Medulla oblongata (tissue), 1 donor: ENCODE results near the gene PREPL.

Source experiments
- DNase-seq: peaks from one replicate; pipeline ENCODE4 v3.0.0-alpha.2; 2015; ENCODE audit errors: extremely low spot score

Gene PREPL

DNA sequence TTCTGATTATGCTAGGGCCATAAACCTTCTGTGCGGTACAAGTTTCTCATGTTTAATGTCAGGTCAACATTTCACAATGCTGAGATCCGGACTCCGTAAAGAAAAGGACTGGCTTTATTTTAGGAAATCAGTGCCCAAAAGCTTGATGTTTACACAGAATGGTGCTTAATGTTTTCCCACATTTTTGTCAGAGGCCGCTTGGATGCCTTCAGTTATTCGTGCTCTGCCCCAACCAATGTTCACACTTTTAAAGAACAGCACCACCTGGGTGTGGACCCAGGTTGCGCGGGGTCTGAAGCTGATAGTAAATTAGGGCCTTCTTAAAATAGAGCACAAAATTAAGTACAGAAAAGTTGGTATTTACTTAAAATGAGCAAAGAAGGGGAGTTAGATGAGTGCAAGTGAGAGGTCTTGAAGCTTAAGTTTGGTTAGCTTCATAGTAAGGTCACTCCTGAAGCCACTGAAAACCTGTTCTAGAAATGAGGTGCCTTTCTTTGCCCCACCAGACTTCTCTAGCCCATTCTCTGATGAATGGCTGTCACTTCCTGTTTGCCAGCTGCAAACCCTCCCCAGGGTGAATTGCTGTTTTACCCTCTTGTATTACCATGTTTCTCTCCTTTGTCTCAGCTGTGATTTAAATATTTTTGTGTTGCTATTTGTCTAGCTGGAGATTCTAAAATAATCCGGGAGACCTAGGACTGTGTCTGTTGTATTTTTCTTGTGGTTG, 65.5 kb downstream of the PREPL start:
- no peak for DNase-seq

DNA sequence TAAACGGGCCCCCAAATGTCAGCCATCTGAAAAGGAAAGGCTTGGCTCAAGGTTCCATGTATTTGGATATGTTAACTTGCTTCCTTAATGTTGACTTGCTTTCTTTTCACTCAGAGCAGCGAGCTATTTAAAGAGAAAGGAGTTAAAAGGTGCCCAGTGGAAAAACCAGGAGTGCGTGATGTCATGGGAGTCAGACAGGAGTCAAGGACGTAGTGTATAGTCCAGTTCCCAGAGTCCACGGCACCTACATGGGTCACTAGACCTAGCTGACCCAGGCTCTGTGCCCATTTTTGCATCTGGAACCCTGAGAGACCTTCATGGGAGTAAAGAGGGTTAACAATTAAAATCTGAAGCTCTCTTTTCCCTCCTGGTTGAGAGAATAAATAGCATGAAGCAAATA, 66.2 kb downstream of the PREPL start:
- no peak for DNase-seq

DNA sequence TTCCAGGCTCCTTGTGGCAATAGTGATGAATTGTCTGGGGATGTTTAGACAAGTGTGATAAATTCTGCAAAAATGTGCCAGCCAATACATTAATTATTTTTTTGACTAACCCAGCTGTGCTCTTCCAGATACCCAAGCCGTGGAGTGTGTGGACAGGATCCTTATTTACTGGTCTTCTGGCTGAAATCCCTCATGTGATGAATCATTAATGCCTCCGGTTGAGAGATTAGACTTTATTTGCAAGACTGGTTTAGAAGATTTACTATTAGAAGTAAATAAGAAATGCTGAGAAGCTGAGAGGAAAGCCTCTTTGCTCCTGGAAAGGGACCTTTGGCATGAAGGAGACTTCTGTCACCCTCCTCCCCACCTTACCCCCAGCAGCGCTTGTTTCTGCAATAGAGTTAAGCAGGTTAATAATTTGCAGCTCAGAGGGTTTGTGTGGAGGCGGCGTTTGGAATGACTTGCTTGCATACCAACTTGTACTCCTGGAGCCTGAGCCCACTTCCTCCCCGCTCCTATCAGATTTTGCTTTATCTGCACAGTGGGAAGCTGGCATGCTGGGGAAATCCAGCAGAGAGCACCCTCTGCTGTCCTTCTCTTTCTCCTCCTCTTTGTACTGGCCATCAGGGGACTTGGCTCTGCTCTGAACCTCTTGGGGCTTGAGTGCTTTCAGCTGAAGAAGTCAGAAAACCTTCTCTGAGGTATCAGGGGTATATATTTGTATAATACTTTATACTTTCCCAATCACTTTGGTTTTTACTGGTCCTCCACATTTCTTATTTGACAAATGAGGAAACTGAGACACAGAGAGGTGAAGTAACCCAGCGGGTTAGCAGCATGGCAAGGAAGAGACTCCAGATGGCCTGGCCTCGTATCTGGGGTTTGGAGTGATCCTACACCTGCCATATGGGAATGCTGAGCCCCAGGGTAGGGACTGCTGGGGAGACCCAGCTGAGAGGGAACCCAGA, 69.7 kb downstream of the PREPL start:
- peak; percentile 85 for DNase-seq

DNA sequence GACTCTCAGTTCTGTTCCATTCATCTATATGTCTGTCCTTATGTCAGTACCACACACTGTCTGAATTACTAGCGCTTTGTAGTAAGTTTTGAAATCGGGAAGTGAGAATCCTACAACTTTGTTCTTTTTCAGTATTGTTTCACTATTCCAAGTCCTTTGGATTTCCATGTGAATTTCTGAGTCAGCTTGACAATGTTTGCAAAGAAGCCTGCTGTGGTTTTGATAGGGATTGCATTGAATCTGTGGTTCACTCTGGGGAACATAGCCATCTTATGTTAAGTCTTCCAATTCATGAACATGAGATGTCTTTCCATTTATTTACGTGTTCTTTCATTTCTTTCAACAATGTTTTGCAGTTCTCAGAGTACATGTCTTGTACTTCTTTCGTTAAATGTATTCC, 71.0 kb downstream of the PREPL start:
- DNase-seq = no peak

DNA sequence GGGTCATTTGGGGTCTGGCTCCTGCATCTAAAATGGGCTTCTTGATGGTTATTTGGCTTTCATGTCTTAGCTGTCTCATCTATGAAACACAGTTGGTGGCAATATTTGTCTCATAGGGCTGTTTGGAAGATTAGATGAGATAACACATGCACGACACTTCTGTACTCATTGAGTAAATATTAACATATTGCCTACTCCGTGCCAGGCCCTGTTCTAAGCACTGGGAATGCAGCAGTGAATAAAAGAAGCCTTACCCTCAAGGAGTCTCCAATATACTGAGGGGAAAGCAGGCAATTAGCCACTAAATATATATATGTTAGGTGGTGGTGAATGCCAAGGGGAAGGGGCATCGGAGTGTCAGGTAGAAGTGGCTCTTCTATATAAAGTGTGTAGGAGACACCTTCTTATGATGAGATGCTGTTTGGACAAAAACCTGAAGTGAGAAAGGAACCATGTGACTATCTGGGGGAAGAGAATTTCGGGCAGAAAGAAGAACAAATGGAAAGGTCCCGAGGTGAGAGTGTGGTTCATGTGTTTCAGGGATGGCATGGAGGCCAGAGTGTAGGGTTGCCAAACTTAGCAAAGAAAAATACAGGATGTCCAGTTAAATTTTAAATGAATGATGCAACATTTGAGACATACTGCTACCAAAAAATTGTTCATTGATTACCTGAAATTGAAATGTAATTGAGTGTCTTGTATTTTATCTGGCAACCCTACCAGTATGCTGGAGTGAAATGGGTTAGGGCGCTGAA, 74.2 kb downstream of the PREPL start:
- DNase-seq = no peak

DNA sequence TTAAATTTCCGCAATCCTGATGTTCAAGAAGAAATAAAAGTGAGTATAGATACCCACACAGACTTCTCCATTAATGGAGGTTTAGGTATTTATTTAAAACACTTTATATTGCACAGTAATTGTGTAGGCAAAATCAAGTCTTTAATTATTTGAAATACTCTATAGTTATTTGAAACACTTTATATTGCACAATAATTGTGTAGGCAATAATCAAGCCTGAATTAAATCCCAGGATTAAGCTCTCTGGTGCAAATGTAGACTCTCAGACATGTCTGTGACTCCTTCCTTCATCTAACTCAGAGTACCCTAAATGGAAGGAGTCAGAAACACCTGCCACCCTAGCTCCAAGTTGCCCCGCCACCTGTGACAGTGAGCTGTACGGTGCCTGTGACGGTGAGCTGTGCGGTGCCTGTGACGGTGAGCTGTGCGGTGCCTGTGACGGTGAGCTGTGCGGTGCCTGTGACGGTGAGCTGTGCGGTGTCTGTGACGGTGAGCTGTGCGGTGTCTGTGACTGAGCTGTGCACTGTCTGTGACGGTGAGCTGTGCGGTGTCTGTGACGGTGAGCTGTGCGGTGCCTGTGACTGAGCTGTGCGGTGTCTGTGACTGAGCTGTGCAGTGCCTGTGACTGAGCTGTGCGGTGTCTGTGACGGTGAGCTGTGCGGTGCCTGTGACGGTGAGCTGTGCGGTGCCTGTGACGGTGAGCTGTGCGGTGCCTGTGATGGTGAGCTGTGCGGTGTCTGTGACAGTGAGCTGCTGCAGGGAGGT, 75.0 kb downstream of the PREPL start:
- no peak for DNase-seq

DNA sequence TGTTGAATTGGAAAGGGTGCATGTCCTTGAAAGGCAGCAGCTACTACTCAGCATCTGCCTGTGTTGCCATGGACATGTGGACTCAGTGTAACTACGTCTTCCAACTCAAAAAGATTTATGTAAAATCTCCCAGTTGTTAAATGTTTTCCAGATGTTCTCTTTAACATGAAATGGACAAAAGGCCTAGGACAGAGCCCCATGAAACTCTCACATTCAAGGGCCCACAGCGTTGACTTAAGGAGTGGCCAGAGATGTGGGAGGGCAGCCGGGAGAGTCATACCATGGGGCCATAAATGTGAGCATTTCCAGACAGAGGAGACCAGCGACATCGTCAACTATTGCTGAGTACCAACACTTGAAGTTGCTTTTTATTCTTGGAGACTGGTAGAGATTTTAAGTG, 76.1 kb downstream of the PREPL start:
- no peak for DNase-seq

DNA sequence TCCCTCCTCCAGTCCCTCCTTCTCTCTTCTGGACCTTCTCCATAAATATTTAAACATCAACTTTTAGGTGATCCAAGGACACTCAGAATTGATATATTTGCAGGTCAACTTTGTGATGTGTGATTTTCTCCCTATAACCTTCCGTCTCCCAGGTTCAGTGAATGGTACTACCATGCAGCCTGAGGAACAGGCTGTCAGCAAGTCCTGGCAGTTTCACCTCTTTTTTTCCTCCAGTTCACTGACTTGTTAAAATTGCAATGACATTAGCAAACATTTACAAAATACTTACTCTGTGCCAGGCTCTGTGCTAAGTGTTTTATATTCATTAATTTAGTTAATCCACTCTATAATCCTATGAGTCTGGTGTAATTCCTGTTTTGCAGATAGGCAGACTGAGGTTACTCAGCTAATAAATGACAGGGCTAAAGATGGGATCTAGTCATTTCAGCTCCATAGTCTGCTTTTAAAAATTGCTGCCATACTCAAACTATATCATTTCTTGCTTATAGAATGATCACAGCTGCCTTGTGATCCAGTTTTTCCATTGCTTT, 78.1 kb downstream of the PREPL start:
- no peak for DNase-seq

DNA sequence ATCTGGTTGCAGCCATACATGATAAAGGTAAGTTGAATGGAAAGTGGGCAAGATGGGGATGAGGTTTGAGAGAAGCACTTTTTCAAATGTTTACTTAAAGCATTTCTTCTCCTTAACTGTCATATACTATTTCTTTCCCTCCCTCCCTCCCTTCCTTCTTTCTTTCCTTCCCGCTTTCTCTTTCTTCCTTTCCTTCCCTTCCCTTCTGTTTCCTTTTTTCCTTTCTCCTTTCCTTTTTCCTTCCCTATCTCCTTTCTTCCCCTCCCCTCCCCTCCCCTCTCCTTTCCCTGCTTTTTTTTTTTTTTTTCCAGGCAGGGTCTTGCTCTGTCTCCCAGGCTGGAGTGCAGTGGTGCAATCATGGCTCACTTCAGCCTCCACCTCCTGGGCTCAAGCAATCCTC, 80.4 kb downstream of the PREPL start:
- no peak for DNase-seq

DNA sequence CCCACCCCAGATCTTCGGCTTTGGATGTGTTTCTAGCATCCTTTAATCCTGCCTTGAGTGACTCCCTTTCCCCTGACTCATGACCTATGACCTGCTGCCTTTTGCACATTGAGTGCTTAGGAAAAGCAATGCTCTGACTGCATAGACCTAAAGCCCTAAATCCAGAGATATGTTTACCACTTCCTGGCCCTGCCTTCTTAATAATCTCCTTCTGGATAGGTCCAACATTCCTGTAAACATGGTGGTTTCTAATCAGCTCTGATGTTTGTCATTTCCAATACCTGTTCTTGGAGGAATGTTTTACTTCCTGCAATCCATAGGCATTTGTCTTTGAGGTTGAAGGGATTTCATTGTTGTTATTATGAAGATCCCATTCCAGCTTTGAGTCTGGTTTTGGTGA, 83.8 kb downstream of the PREPL start:
- DNase-seq = no peak

DNA sequence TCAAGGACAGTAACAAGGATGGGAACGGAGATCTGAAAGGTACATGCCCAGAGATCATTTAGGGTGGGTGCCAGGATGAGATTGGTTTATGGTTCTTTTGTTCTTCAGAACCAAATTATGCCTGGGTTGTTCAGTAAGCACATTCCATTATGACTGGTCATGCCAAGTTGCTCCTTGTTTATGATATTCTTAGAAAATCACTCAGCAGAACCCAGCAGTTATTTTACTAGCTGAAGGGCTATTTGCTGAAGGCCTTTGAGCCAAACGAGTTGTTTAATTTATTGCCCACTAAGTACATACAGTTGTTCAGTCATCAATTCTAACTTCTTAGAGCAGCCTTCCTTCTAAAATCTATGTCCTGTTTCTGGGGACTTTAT, 85.4 kb downstream of the PREPL start:
- DNase-seq = no peak

DNA sequence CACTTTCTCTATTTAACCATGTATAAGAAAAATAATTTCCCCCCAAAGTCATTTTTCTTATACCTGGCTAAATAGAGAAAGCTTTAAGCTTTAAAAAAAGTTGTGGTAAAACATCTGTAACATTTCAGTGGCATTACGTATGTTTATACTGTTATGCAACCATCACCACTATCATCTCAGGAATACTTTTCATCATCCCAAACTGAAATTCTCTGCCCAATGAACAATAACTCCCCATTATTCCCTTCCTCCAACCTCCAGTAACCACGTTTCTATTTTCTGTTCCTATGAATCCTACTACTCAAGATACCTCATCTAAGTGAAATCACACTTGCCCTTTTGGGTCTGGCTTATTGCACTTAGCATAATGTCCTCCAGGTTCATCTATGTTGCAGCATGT, 87.7 kb downstream of the PREPL start:
- DNase-seq = no peak

DNA sequence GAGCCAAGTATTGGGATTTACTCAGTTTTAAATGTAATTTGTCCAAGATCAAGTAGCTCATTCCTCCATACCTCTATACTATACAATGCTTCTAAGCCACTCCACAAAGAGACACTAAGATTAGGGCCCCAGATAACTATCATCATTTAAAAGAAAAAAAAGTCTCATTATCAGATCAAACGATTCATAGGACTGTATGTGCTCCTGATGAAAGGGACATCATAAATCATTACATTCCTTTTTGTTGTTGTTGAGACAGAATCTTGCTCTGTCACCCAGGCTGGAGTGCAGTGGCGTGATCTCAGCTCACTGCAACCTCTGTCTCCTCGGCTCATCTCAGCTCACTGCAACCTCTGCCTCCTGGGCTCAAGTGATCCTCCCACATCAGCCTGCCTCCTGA, 88.2 kb downstream of the PREPL start:
- DNase-seq = no peak

DNA sequence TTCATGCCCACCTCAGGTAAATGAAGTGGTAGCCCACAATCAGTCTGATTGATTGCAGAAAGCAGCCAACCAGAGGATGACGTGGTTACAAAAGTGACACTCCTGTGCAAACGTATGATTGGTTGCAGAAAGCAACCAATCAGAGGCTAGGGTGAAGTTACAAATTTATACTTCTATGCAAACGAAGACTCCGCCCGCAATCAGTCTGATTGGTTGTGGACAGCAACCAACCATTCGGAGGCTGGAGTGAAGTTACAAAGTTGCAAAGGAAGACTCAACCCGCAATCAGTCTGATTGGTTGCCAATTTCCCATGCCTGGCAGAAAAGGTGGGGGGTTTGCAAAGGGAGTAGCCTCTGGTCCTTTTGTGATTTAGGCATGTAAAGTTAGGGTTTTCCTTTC, 90.0 kb downstream of the PREPL start:
- DNase-seq = no peak

DNA sequence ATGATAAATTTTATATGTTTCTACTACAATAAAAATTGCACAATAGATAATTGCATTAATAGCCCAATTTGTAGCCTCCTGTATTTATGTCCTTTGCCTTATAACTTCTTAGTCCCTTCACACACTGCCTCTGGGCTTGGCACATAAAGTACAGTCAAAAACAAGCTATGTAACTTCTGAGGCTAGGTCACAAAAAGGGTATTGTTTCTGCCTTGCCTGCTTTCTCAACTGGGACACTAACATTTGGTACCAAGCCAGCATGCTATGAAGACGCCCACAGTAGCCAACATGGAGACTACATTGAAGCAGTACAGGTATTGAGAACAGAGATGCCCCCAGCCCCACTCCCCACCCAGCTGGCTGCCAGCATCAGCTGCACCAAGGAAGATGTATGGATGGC, 91.5 kb downstream of the PREPL start:
- DNase-seq = peak; percentile 64

DNA sequence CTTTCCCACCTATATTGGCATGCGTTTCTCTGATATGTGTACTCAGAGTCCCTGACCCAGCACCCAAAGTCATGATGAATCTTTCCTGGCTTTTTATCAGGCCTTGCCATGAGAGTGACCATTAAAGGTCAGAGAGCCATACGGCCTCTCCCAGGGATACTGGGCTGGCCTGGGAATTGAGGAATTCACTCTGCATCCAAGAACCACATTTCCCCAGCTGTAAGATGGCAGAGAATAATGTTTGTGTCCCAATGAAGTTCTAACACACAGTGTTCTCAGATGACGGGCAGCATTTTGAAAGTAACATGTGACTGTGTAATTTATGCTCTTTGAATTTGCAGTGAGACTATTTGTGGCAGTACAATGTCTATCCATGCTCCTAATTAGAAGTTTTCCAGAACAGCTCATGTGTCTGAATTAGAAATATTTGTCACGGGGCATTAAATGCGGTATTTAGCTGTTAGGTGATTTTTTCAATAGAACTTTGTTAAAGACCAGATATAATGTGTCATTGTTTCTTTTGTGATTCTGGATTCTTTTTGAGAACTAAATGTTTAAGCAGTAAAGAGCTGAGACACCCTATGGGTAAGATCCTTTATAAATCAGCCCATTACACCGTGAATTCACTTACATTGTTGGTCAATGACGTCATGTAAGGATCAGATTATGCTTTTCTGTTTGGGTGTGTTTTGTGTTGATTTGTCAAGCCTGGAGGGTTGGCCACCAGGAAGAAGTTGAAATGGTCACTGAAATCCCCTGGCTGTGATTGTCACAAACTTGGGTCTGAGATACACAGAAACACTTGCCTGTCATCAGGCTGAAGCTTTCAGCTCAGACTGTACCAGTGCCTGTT, 93.3 kb downstream of the PREPL start:
- peak; percentile 57 for DNase-seq
